Astrocyte (in vitro differentiated cells and primary cell): ENCODE measurements around the gene POU6F2. TPM values are rescaled to one million over a fixed set of nuclear protein-coding genes. Genes with fewer than 3 reads are reported as not detected.

Source experiments
- DNase-seq: peaks from one replicate; pipeline ENCODE4 v3.0.0-alpha.2; 2010; ENCODE audit warnings: low read depth
- FAIRE-seq: peaks from 2 replicates; lab custom pipeline; 2011; peaks lifted over from hg19 to GRCh38; lab: Jason Lieb, UNC
- H2AFZ ChIP-seq: 2 replicates; pipeline ENCODE4 v1.6.0; 2012; ENCODE audit warnings: low read depth, low read length, inconsistent platforms
- H3K27ac ChIP-seq: 2 replicates; pipeline ENCODE4 v1.5.1; 2011; ENCODE audit warnings: low read depth, low read length, inconsistent platforms
- H3K27me3 ChIP-seq: 2 replicates; pipeline ENCODE4 v1.6.0; 2011; ENCODE audit warnings: low read length, inconsistent platforms; ENCODE audit not compliant: insufficient read depth
- H3K36me3 ChIP-seq: 2 replicates; pipeline ENCODE4 v1.5.1; 2011; ENCODE audit warnings: low read length, inconsistent platforms; ENCODE audit not compliant: insufficient read depth
- H3K4me1 ChIP-seq: 2 replicates; pipeline ENCODE4 v1.5.1; 2011; ENCODE audit warnings: low read length, inconsistent platforms; ENCODE audit not compliant: insufficient read depth
- H3K4me2 ChIP-seq: 2 replicates; pipeline ENCODE4 v1.6.0; 2012; ENCODE audit warnings: low read length, inconsistent platforms
- H3K4me3 ChIP-seq: 2 replicates; pipeline ENCODE4 v1.5.1; 2011; ENCODE audit warnings: low read depth, mild to moderate bottlenecking, low read length, inconsistent platforms; ENCODE audit not compliant: insufficient read depth
- H3K79me2 ChIP-seq: 2 replicates; pipeline ENCODE4 v1.6.0; 2012; ENCODE audit warnings: mild to moderate bottlenecking, low read length, inconsistent platforms; ENCODE audit not compliant: insufficient read depth
- H3K9ac ChIP-seq: 2 replicates; pipeline ENCODE4 v1.6.0; 2012; ENCODE audit warnings: mild to moderate bottlenecking, low read length, inconsistent platforms
- H3K9me3 ChIP-seq: 2 replicates; pipeline ENCODE4 v1.5.1; 2012; ENCODE audit warnings: low read depth, mild to moderate bottlenecking, low read length, inconsistent platforms; ENCODE audit not compliant: insufficient read depth
- H4K20me1 ChIP-seq: 2 replicates; pipeline ENCODE4 v1.6.0; 2012; ENCODE audit warnings: low read length, inconsistent platforms; ENCODE audit not compliant: insufficient read depth
- H3K27ac Mint-ChIP-seq: one replicate; pipeline ENCODE4 v1.8.0; 2021; ENCODE audit warnings: mild to moderate bottlenecking, mixed read lengths; ENCODE audit not compliant: unreplicated experiment
- H3K27me3 Mint-ChIP-seq: one replicate; pipeline ENCODE4 v1.8.0; 2021; ENCODE audit warnings: low read depth, mixed read lengths; ENCODE audit not compliant: unreplicated experiment
- H3K36me3 Mint-ChIP-seq: one replicate; pipeline ENCODE4 v1.8.0; 2021; ENCODE audit warnings: low read depth, mixed read lengths; ENCODE audit not compliant: unreplicated experiment
- H3K4me1 Mint-ChIP-seq: one replicate; pipeline ENCODE4 v1.8.0; 2021; ENCODE audit warnings: low read depth, mixed read lengths; ENCODE audit not compliant: unreplicated experiment
- H3K4me3 Mint-ChIP-seq: one replicate; pipeline ENCODE4 v1.8.0; 2021; ENCODE audit warnings: mild to moderate bottlenecking, moderate library complexity, mixed read lengths; ENCODE audit not compliant: unreplicated experiment
- H3K9me3 Mint-ChIP-seq: one replicate; pipeline ENCODE4 v1.8.0; 2021; ENCODE audit warnings: mild to moderate bottlenecking, mixed read lengths; ENCODE audit not compliant: unreplicated experiment
- EZH2 ChIP-seq: IDR thresholded peaks from 2 replicates; pipeline ENCODE4 v1.6.1; 2012; ENCODE audit warnings: mild to moderate bottlenecking, low read length, inconsistent platforms; ENCODE audit not compliant: insufficient read depth
- total RNA-seq: library from RNA; stranded (reverse); gene quantifications from 2 replicates; pipeline ENCODE4 v1.2.1, GENCODE V29; 2021
- TF ChIP-seq, protein P1 (sequence below): IDR thresholded peaks from 2 replicates; pipeline ENCODE4 v1.5.1; 2011; ENCODE audit warnings: low read depth, mild to moderate bottlenecking, inconsistent platforms, low read length, moderate library complexity; ENCODE audit not compliant: insufficient read depth

Gene POU6F2
- total RNA-seq, 1 donor from 2014 or later, result 0.45 TPM

DNA sequence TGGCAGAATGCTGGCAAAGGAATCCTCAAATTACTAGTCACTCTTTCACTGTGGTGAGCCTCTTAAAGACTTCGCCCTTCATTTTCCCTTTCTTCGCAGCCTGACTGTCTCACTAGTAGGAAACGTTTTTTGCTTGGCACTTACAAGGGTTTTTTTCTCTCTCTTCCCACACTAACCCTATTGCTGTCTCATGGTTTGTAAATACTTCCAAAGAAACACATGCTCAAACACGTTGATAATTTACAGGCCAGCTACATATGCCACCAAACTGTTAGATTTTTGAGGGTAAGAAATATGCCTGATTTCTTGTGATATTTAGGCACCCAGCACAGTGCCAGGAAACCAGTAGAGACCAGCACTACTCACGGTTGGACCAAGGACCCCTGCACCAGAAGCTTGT is 340.2 kb downstream of the POU6F2 start:
- Mint-ChIP-seq H3K27me3 (peaks cover 7% of the 10 kb centered on the region), H3K4me1 (no peaks in the 10 kb centered on the region), H3K9me3 (no peaks in the 10 kb centered on the region), H3K27ac (no peak overlapping the region), H3K36me3 (no peaks in the 10 kb centered on the region), H3K4me3 (no peak overlapping the region)
- DNase-seq (no peak), FAIRE-seq (no peak)
- H3K36me3 ChIP-seq, result no peaks in the 10 kb centered on the region
- no peak overlapping the region for H3K9ac ChIP-seq
- TF ChIP-seq EZH2, result no peak
- TF ChIP-seq, protein P1, sequence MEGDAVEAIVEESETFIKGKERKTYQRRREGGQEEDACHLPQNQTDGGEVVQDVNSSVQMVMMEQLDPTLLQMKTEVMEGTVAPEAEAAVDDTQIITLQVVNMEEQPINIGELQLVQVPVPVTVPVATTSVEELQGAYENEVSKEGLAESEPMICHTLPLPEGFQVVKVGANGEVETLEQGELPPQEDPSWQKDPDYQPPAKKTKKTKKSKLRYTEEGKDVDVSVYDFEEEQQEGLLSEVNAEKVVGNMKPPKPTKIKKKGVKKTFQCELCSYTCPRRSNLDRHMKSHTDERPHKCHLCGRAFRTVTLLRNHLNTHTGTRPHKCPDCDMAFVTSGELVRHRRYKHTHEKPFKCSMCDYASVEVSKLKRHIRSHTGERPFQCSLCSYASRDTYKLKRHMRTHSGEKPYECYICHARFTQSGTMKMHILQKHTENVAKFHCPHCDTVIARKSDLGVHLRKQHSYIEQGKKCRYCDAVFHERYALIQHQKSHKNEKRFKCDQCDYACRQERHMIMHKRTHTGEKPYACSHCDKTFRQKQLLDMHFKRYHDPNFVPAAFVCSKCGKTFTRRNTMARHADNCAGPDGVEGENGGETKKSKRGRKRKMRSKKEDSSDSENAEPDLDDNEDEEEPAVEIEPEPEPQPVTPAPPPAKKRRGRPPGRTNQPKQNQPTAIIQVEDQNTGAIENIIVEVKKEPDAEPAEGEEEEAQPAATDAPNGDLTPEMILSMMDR, result no peak
- H2AFZ ChIP-seq, result no peak overlapping the region
- no peak overlapping the region for H3K27ac ChIP-seq
- no peaks in the 10 kb centered on the region for H3K27me3 ChIP-seq
- H3K79me2 ChIP-seq, result no peaks in the 10 kb centered on the region
- no peaks in the 10 kb centered on the region for H4K20me1 ChIP-seq
- no peak overlapping the region for H3K4me3 ChIP-seq
- H3K9me3 ChIP-seq, result no peaks in the 10 kb centered on the region
- H3K4me2 ChIP-seq, result no peak overlapping the region
- H3K4me1 ChIP-seq, result no peaks in the 10 kb centered on the region

DNA sequence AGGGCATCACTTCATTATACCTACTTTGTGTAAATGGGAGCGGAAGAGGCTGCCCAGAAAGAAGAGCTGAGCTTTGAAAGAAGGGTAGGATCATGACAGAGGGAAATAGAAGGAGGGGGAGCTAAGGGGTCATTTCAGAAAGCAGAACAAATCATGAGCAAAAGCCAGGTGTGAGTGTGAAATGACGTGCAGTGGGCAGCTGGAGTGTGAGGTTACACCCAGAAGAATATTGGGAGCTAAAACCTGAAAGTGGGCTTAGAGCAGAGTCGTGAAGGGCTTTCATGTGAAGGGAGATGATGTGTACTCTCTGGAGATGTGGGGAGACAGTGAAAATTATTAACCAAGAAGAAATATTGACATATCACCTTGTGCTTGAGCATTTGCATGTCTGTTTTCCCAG is 343.5 kb downstream of the POU6F2 start:
- H3K27me3 Mint-ChIP-seq, result peaks cover 5% of the 10 kb centered on the region
- Histone ChIP-seq H4K20me1 (no peaks in the 10 kb centered on the region), H3K27me3 (no peaks in the 10 kb centered on the region), H3K4me3 (no peak overlapping the region), H3K9me3 (no peaks in the 10 kb centered on the region), H3K27ac (no peak overlapping the region), H3K9ac (no peak overlapping the region), H2AFZ (no peak overlapping the region), H3K79me2 (no peaks in the 10 kb centered on the region), H3K4me1 (no peaks in the 10 kb centered on the region), H3K36me3 (no peaks in the 10 kb centered on the region), H3K4me2 (no peak overlapping the region)
- no peak overlapping the region for H3K4me3 Mint-ChIP-seq
- no peak overlapping the region for H3K27ac Mint-ChIP-seq
- FAIRE-seq (no peak), DNase-seq (no peak)
- H3K9me3 Mint-ChIP-seq, result no peaks in the 10 kb centered on the region
- H3K36me3 Mint-ChIP-seq, result no peaks in the 10 kb centered on the region
- H3K4me1 Mint-ChIP-seq, result no peaks in the 10 kb centered on the region
- TF ChIP-seq EZH2, result no peak

DNA sequence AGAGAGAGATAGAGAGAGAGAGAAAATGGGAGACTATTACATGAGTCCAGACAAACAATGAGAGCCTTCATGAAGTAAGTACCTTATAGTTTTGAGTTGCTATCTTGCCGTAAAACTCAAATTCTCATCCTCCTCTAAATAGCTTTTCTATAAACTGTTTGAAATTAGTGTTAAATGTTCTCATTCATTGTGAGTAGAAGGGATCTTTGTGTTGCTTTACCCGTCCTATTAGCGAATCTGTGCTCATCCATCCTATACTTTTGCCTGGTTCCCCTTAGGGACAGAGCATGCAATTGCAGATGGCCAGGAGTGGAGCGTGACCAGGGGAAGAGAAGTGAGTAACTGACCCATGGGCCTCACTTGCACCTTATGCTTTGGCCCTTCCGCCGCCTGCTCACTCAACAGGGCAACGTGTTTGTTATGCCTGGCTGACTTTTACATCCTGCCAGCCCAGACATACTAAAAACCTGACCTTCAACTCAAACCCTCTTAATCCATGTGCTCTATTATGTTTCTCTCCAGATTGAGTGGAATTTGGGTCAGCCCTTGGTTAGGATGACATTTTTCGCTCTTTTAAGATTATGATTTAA is 344.3 kb downstream of the POU6F2 start:
- Histone ChIP-seq H3K36me3 (no peaks in the 10 kb centered on the region), H4K20me1 (no peaks in the 10 kb centered on the region), H3K4me1 (no peaks in the 10 kb centered on the region), H3K27ac (no peak overlapping the region), H3K27me3 (no peaks in the 10 kb centered on the region), H3K4me2 (no peak overlapping the region), H3K9me3 (no peaks in the 10 kb centered on the region), H3K79me2 (no peaks in the 10 kb centered on the region), H2AFZ (no peak overlapping the region), H3K9ac (no peak overlapping the region), H3K4me3 (no peak overlapping the region)
- no peak for TF ChIP-seq EZH2
- TF ChIP-seq, protein P1, result no peak
- Mint-ChIP-seq H3K27me3 (peaks cover 5% of the 10 kb centered on the region), H3K27ac (no peak overlapping the region), H3K4me1 (no peaks in the 10 kb centered on the region), H3K36me3 (no peaks in the 10 kb centered on the region), H3K4me3 (no peak overlapping the region), H3K9me3 (no peaks in the 10 kb centered on the region)
- FAIRE-seq, result no peak
- DNase-seq, result no peak
